HG02943 (cell line): Measurements from ENCODE around the gene WDR20.
"Not testable (repeated sequence)": the region's sequence is repeated elsewhere in the genome, so short reads cannot be mapped to it uniquely, and the experiment has no call there.

Experiments used
- ATAC-seq: cut with Tn5 transposase; IDR thresholded peaks from one replicate; pipeline ENCODE4 v1.9.1; 2021; ENCODE audit warnings: mild to moderate bottlenecking, low read depth, moderate library complexity; ENCODE audit not compliant: unreplicated experiment

WDR20 gene

GRCh38 chr14:102139286-102140026 is at the start of gene WDR20:
Gene WDR20 (plus strand): TSS chr14:102139897. CDS start chr14:102139924, 27 bp downstream.
- peak; percentile 87 for ATAC-seq

GRCh38 chr14:102090713-102091112 is 49.0 kb upstream of the WDR20 start:
- no peak for ATAC-seq

DNA sequence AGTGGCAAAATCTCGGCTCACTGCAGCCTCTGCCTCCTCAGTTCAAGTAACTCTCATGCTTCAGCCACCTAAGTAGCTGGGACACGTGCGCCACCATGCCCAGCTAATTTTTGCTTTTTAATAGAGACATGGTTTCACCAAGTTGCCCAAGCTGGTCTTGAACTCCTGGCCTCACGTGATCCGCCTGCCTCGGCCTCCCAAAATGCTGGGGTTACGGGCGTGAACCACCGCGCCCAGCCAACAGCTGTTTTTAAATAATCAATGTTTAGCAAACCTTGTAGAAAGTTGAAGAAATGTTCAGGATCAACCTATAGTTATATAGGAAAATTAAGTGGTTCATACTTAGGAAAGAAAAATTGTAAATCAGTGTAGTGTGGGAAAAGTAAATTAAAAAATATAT is 46.9 kb upstream of the WDR20 start:
- ATAC-seq, result no peak

GRCh38 chr14:102094101-102094500 is 45.6 kb upstream of the WDR20 start:
- no peak for ATAC-seq

- no peak for ATAC-seq
Observed at GRCh38 chr14:102095231-102095870, 44.3 kb upstream of the WDR20 start.

DNA sequence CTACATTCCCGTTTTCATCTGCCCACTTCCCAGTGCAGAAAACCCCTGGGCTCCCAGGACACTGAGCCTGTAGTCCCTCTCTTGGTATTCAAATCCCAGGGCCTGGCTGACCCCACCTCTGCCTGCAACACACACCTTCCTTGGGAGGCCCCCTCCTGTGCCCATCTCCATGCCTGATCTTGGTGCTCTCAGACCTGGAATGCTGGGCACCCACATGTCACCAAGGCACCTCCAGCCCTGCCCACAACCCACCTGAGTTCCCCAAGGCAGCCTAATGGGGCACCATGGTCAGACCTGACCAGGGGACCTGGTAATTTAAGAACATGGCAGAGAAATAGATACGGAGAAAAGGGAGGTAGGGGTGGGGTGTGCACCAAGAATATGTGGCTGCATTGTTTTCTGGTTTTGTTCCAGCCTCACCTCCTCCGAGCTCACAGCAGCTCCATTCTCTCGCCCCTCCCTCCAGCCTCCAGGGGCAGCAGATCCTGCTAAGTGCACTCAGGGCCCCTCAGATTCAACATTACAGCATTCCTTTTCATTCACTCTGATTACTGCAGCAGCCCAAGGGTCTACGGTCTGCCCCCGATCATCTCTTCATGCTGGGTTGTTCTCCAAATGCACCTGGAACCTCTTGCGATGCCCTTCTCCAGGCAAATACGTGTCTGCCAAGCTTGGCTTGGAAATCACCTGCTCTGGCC is 43.7 kb upstream of the WDR20 start:
- ATAC-seq, result no peak

GRCh38 chr14:102096569-102097188 is 43.0 kb upstream of the WDR20 start:
- ATAC-seq, result no peak

GRCh38 chr14:102097441-102098135 is 42.1 kb upstream of the WDR20 start:
- ATAC-seq, result no peak

- no peak for ATAC-seq
Observed at GRCh38 chr14:102103062-102103695, 36.5 kb upstream of the WDR20 start.

- ATAC-seq, result no peak
Observed at GRCh38 chr14:102105369-102105768, 34.3 kb upstream of the WDR20 start.

- not testable (repeated sequence) for ATAC-seq
Observed at GRCh38 chr14:102109332-102109731, 30.4 kb upstream of the WDR20 start.

- no peak for ATAC-seq
Observed at GRCh38 chr14:102111101-102111500, 28.6 kb upstream of the WDR20 start.

DNA sequence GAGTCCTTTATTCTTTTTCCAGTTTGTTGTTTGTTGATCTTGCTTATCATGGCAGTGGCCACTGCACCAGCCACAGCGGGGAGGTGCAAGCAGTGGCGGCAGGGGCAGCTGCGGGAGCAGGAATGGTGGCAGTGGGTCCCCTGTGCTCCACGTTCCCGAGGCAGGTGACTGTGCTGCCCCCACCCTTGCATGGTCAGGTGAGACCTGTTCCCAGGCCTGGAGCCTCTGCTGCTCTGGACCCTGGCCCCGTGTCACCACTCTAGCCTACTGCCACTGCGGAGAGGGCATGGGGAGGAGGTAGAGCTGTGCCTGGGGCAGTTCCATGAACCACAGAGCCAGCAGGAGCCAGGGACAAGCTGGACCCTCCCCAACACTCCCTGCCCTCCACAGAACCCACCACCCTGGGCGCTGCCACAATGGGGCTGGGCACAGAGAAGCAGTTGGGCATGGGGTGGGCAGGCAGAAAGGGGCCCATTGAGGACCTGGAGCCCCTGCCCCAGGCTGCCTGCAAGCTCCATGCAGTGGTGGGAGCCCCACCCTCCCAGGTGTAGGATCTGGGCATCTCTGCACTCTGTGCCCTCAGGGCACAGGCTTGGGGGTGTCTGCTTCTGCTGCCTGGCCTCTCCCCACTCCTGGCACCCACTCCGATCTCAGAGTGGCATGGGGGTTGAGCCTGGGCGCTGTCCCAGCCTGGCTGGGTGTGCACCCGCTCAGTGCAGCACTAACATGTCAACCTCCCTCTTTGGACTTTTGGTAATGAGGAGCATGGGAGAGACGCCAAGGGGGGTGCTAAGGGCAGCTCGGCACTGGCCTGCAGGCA is 23.1 kb upstream of the WDR20 start:
- ATAC-seq, result no peak

DNA sequence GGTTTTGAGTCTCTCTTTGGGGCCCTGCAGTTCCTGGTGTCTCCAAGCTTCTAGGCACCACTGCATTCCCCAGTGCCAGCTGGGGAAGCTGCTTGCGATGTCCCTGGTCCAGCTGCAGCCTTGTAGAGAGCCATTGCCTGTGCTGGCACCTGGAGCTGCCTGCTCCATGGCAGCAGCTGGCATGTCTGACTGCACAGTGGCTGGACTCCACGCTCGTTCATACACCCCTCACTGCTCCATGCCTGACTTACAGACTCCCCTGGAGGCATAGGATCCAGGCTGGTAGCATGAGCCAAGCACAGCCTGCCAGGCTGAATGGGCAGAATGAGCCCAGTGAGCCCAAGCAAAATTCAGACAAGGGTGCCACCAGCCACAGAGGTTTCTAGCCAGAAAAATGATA is 21.8 kb upstream of the WDR20 start:
- ATAC-seq, result no peak

DNA sequence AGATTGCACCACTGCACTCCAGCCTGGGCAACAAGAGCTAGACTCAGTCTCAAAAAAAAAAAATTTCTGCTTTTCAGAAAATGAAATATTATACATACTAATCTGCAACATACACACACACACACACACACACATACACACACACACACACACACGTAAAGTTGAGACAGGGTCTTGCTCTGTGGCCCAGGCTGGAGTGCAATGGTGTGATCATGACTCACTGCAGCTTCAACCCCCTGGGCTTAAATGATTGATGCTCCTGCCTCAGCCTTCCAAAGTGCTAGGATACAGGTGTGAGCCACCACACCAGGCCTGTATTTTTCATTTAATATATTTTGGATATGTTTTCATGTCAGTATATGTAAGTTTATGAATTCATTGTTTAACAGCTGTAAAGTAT is 18.8 kb upstream of the WDR20 start:
- ATAC-seq, result no peak

- ATAC-seq, result no peak
Observed at GRCh38 chr14:102121567-102121966, 18.1 kb upstream of the WDR20 start.

DNA sequence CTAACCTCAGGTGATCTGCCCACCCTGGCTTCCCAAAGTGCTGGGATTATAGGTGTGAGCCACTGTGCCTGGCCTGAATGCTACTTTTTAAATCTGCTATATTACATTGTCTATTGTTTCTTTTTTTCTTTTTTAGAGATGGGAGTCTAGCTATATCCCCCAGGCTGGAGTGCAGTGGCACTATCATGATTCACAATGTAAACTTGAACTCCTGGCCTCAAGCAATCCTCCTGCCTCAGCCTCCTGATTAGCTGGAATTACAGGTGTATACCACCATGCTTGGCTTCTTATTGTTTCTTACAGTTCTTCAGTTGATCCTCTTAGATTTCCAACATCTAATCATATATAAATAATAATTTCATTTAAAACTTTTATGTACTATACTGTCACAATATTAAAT is 15.3 kb upstream of the WDR20 start:
- no peak for ATAC-seq

DNA sequence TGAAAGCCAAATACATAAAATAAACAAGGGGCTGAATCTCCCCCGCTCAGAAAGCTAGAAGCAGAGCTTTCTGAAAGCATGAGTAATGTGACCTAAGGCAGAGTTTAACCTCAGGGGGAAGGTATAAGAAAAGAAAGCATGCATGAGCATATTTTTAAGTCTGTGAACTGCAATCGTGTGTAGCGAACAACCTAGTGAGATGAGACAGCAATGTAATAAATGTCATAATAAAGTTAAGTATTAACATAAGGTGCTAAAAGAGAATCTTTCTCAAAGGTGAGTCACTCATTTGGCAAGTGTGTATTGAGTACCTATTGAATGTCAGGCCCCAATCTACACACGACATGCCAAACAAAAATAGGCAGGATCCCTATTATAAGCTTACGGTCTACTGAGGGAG is 14.2 kb upstream of the WDR20 start:
- no peak for ATAC-seq

GRCh38 chr14:102126807-102127455 is 12.8 kb upstream of the WDR20 start:
- ATAC-seq, result no peak
